Measurements from ENCODE around the gene PRKN.
A peak's percentile ranks its signal among the peaks of the same experiment; 100 is the strongest.

Gene PRKN

GRCh38 chr6:162055365-162055764 is 672.2 kb downstream of the PRKN start:
- DNase-seq (ENCODE audit: low spot score) = no peak

GRCh38 chr6:162053084-162053483 is 674.5 kb downstream of the PRKN start:
- no peak for DNase-seq (ENCODE audit: low spot score)

DNA sequence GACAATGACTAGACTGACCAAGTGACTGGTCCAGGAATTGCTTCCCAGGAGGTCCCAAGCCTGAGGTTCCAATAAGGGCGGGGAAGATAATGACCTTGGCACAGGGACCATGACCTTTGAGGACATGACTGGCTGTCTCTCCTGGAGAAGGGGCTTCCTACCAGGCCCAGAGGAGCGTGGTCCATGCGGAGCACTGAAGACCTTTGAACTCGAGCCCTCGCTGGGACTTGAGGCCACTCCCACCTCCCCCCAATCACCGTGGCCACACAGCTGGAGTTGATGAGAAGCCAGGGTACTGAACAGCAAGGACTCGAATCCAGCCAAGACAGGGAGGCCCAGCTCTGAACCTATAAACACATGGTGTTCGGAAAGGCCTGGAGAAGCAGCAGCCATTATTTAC is 677.0 kb downstream of the PRKN start:
- no peak for DNase-seq (ENCODE audit: low spot score)

DNA sequence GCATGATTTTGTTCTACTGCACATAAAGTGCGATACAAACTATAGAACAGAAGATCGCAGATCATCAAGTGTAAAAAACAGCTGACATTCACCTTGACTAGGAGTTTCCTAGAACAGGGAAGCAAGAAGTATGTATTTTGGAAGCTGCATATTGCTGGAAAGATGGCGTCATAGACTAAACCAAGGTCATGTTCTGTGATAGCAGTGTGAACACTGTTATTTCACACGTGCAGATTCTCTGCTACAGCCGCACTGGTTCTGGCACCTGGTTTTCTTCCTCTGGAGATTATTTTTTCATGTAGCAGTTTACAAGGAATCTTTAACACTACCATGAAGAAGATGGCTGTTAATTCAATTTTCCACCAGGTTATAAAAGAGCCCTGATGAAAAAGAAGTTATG is 681.2 kb downstream of the PRKN start:
- no peak for DNase-seq (ENCODE audit: low spot score)

GRCh38 chr6:162032620-162033019 is 694.9 kb downstream of the PRKN start:
- no peak for DNase-seq (ENCODE audit: low spot score)

- no peak for DNase-seq (ENCODE audit: low spot score)
Measured at GRCh38 chr6:162029873-162030576, 697.5 kb downstream of the PRKN start.

DNA sequence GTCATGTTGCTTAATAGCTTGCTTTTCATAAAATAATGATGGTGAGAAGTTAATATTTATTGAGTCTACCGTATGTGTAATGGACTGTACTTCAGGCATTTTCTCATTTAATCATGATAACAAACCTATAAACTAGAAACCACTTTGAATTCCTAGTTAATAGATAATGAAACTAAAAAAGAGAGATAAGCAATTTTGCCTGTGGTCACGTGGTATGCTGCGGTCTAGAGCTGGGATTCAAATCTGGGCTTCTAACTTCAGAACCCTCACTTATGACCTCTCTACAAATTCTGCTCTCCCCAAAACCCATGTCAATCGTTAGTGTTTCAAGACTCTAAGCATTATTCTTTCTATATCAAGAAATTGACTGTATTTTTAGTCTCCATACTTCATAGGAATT is 700.7 kb downstream of the PRKN start:
- DNase-seq (ENCODE audit: low spot score) = no peak

GRCh38 chr6:162026031-162026430 is 701.5 kb downstream of the PRKN start:
- DNase-seq (ENCODE audit: low spot score) = peak; percentile 19

DNA sequence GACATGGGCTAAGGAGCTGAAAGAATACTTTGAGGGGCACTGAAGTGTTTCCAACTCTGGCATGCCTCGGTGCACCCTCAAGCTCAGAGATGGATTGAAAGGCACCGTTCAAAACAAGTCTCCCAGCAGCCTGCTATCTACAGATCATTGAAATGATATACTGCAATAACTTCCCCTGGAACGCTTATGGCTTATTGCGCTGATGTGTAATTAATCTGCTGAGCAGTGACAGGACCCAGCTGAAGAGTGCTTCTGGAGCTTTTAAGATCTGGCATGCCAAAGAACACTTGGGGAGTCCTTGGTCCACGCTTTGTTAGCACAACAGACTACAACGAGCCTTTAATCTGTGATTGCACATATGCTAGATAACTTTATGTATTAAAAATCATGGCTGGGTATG is 708.2 kb downstream of the PRKN start:
- no peak for DNase-seq (ENCODE audit: low spot score)

GRCh38 chr6:162017536-162017935 is 710.0 kb downstream of the PRKN start:
- DNase-seq (ENCODE audit: low spot score) = no peak

DNA sequence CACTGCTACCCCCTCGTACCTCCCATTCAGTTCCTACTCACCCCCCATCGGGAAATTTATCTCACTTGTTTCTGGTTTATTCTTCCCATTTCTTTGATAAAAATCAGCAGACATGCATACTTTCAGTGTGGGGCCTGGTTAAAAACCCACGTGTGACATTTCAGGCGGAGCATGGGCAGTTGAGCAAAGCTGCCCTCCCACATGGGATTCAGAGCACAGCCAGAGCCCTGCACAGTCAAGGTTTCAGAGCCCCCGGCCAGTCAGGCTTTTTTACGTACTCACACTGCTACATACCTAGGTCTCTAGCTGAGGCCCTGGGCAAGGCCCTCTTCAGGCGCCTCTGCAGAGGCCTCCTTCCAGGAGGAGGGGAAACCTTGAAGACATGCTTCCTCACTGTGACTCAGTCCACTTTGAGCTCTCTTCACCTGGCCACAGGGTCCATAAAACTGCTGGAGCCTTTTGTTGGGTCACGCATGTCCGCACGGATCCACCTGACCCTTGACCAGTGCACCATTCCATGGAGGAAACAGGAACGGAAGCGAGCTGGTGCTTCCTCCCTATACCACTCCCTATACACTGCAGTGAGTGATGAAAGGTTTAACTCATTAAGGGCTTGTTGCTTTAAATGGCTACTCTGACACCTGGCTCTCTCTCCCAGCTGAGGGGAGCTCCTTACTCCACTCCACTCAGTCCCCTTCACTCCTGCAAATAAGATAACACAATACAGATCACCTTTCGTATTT is 713.3 kb downstream of the PRKN start:
- DNase-seq (ENCODE audit: low spot score) = no peak

- no peak for DNase-seq (ENCODE audit: low spot score)
Measured at GRCh38 chr6:162005372-162005771, 722.2 kb downstream of the PRKN start.

DNA sequence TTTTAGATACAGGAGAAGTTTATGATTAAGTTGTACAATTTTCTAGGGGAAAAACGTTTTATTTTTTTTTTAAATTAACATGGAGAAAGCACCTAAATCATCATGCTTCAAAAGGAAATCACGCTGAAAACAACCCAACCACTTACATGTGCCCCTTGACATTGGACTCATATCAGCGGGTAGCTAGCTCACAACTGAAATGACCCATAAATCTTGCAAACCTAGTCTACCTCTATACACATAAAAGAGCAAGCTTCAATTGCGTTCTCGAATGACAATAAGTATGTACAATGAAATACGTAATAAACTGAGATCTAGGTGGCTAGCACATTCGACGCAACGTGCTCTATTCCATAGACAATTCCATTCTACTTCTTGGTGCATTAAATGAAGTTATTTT is 730.8 kb downstream of the PRKN start:
- DNase-seq (ENCODE audit: low spot score) = no peak

- no peak for DNase-seq (ENCODE audit: low spot score)
Measured at GRCh38 chr6:161985876-161986423, 741.6 kb downstream of the PRKN start.

- no peak for DNase-seq (ENCODE audit: low spot score)
Measured at GRCh38 chr6:161984713-161985112, 742.9 kb downstream of the PRKN start.

DNA sequence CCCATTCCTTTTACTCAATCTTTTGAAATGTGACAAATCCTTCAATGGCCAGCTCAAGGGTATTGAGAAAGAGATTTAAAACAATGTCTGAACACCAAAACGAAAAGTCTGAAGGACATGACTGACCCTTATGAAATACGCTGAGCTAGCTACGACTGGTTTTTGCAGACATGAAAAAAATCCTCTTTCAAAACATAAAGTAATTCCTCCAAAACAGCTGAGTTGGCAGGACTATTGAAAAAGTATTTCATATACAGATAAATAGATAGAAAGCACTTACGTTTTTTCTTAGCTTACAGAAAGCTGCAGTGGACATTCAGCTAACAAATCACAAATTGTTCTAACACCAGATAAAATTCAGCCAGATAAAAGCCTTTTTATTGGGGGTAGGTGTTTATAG is 751.0 kb downstream of the PRKN start:
- DNase-seq (ENCODE audit: low spot score) = no peak

- no peak for DNase-seq (ENCODE audit: low spot score)
Measured at GRCh38 chr6:161973064-161973463, 754.5 kb downstream of the PRKN start.

GRCh38 chr6:161971043-161971442 is 756.5 kb downstream of the PRKN start:
- no peak for DNase-seq (ENCODE audit: low spot score)

GRCh38 chr6:161963634-161964234 is 763.8 kb downstream of the PRKN start:
- no peak for DNase-seq (ENCODE audit: low spot score)

DNA sequence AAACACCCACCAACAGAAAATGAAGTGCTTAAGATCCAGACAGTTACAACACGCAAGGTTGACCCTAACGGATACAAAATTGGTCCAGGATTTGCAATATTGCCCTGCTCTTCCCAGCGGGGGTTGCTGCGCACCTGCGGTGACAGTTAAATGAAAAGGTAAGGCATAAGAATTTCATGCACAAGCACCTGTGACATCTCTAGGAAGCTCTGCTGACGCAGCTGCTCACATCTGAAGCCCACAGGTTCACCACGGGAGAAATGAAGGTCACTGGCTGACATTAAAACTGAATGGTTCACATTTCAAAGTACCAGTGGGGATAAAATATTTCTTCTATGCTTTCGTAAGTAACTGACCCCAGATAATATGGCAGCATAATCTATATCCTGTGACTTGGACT is 764.4 kb downstream of the PRKN start:
- DNase-seq (ENCODE audit: low spot score) = no peak

GRCh38 chr6:161961796-161962195 is 765.8 kb downstream of the PRKN start:
- DNase-seq (ENCODE audit: low spot score) = no peak

DNA sequence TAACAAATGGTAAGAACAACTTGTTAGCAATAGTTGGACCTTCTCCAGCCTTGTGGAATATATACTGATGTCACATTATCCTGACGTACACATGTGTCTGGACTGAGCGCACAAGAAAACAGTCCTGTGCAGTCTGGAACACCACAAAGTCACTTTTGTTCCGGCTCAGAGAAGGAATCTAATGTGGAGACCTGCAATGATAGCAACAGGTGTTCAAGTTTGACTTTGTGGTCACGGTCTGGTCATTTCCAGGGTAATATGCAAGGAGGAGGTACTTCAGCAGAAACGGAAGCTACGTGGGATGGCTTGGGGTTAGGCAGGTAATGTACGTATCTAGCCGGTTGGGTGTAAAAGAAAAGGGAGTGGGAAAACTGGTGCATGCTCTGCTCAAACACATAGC is 766.5 kb downstream of the PRKN start:
- no peak for DNase-seq (ENCODE audit: low spot score)

GRCh38 chr6:161959072-161959471 is 768.5 kb downstream of the PRKN start:
- DNase-seq (ENCODE audit: low spot score) = no peak

Measured in Ammon's horn (tissue), 1 donor.